SU-DHL-6 (cell line): ENCODE data around the gene BRD2.

Experiments
- H2AFZ ChIP-seq: fragments of 200-600 bp; sonication (generic); 2 replicates; pipeline ENCODE4 v1.6.1; 2014; ENCODE audit warnings: low read depth, mild to moderate bottlenecking, moderate library complexity, mixed read lengths, antibody characterized with exemption, low read length; ENCODE audit not compliant: severe bottlenecking
- H3F3A ChIP-seq: fragments of 200-600 bp; shearing (Covaris generic); 2 replicates; pipeline ENCODE4 v1.6.0; 2016; ENCODE audit warnings: antibody characterized with exemption, mild to moderate bottlenecking; ENCODE audit not compliant: insufficient read depth
- H3K27ac ChIP-seq: fragments of 200-600 bp; sonication (generic); 2 replicates; pipeline ENCODE4 v1.5.1; 2016; ENCODE audit warnings: low read depth, mild to moderate bottlenecking, low read length, moderate library complexity, mixed read lengths
- H3K27me3 ChIP-seq: fragments of 200-600 bp; sonication (generic), shearing (Covaris generic); 2 replicates; pipeline ENCODE4 v1.6.0; 2014; ENCODE audit warnings: mild to moderate bottlenecking, low read length
- H3K36me3 ChIP-seq: fragments of 200-600 bp; sonication (generic); 2 replicates; pipeline ENCODE4 v1.6.1; 2014; ENCODE audit warnings: mild to moderate bottlenecking, low read length, mixed read lengths
- H3K4me2 ChIP-seq: fragments of 300-600, 200-600 bp; shearing (Covaris generic), sonication (generic); 2 replicates; pipeline ENCODE4 v1.6.0; 2014; ENCODE audit warnings: low read length, low read depth, mild to moderate bottlenecking; ENCODE audit not compliant: poor library complexity, severe bottlenecking
- H3K4me3 ChIP-seq: fragments of 200-600 bp; sonication (generic); 2 replicates; pipeline ENCODE4 v1.5.1; 2014; ENCODE audit warnings: antibody characterized with exemption, low read length, mild to moderate bottlenecking, mixed read lengths; ENCODE audit not compliant: insufficient read depth, poor library complexity, severe bottlenecking
- H3K79me2 ChIP-seq: fragments of 200-600 bp; sonication (generic); 2 replicates; pipeline ENCODE4 v1.6.1; 2014; ENCODE audit warnings: mild to moderate bottlenecking, low read length, moderate library complexity; ENCODE audit not compliant: insufficient read depth
- H3K9ac ChIP-seq: fragments of 200-600 bp; sonication (generic); 2 replicates; pipeline ENCODE4 v1.7.0; 2014; ENCODE audit warnings: mild to moderate bottlenecking, low read length
- H3K9me2 ChIP-seq: fragments of 200-600 bp; sonication (generic); replicated peaks from 2 replicates; pipeline ENCODE4 v1.6.1; 2014; ENCODE audit warnings: low read length; ENCODE audit not compliant: insufficient read depth
- H3K9me3 ChIP-seq: fragments of 200-600 bp; sonication (generic); 2 replicates; pipeline ENCODE4 v1.6.1; 2014; ENCODE audit warnings: low read length, mixed read lengths; ENCODE audit not compliant: insufficient read depth
- H4K20me1 ChIP-seq: fragments of 200-600 bp; sonication (generic); 2 replicates; pipeline ENCODE4 v1.6.1; 2014; ENCODE audit warnings: low read depth, mild to moderate bottlenecking, antibody characterized with exemption, low read length, moderate library complexity, mixed read lengths
- EZH2phosphoT487 ChIP-seq: fragments of 200-600 bp; sonication (generic), shearing (Covaris generic); conservative IDR thresholded peaks from 2 replicates; pipeline ENCODE4 v1.6.1; 2018; ENCODE audit warnings: mild to moderate bottlenecking, antibody characterized with exemption, low read length, moderate library complexity, mixed read lengths
- TF ChIP-seq, protein P1 (sequence below): fragments of 200-600 bp; sonication (generic); IDR thresholded peaks from one replicate; pipeline ENCODE4 v1.5.1; 2017; ENCODE audit warnings: antibody characterized with exemption, mild to moderate bottlenecking, low read length, moderate library complexity; ENCODE audit not compliant: insufficient read depth, poor library complexity, severe bottlenecking

BRD2 gene

GRCh38 chr6:32931211-32931610, 37.2 kb upstream of the BRD2 start:
- TF ChIP-seq, protein P1, sequence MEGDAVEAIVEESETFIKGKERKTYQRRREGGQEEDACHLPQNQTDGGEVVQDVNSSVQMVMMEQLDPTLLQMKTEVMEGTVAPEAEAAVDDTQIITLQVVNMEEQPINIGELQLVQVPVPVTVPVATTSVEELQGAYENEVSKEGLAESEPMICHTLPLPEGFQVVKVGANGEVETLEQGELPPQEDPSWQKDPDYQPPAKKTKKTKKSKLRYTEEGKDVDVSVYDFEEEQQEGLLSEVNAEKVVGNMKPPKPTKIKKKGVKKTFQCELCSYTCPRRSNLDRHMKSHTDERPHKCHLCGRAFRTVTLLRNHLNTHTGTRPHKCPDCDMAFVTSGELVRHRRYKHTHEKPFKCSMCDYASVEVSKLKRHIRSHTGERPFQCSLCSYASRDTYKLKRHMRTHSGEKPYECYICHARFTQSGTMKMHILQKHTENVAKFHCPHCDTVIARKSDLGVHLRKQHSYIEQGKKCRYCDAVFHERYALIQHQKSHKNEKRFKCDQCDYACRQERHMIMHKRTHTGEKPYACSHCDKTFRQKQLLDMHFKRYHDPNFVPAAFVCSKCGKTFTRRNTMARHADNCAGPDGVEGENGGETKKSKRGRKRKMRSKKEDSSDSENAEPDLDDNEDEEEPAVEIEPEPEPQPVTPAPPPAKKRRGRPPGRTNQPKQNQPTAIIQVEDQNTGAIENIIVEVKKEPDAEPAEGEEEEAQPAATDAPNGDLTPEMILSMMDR, result no peak
- TF ChIP-seq EZH2phosphoT487, result no peak
- Histone ChIP-seq H3K27ac (no peak overlapping the region), H3K36me3 (0 out of 2 replicates have a peak, but pooled peaks cover 8% of the 10 kb centered on the region), H3K4me3 (no peak overlapping the region), H3K79me2 (no peaks in the 10 kb centered on the region), H3F3A (peaks cover 32% of the 10 kb centered on the region), H3K27me3 (no peaks in the 10 kb centered on the region), H2AFZ (no peak overlapping the region), H3K4me2 (no peak overlapping the region), H3K9me3 (no peaks in the 10 kb centered on the region), H3K9ac (no peak overlapping the region), H3K9me2 (no peaks in the 10 kb centered on the region), H4K20me1 (no peaks in the 10 kb centered on the region)

GRCh38 chr6:32932132-32932868, 36.1 kb upstream of the BRD2 start:
- Histone ChIP-seq H3K9ac (no peak overlapping the region), H4K20me1 (no peaks in the 10 kb centered on the region), H3K4me2 (no peak overlapping the region), H3K9me3 (no peaks in the 10 kb centered on the region), H3K27me3 (no peaks in the 10 kb centered on the region), H3K79me2 (peaks cover 4% of the 10 kb centered on the region; the same call in 1 of the 2 replicates), H3F3A (peaks cover 42% of the 10 kb centered on the region), H3K9me2 (no peaks in the 10 kb centered on the region), H2AFZ (no peak overlapping the region), H3K4me3 (no peak overlapping the region), H3K27ac (no peak overlapping the region), H3K36me3 (peaks cover 17% of the 10 kb centered on the region)
- TF ChIP-seq EZH2phosphoT487, result no peak
- TF ChIP-seq, protein P1, result no peak

DNA sequence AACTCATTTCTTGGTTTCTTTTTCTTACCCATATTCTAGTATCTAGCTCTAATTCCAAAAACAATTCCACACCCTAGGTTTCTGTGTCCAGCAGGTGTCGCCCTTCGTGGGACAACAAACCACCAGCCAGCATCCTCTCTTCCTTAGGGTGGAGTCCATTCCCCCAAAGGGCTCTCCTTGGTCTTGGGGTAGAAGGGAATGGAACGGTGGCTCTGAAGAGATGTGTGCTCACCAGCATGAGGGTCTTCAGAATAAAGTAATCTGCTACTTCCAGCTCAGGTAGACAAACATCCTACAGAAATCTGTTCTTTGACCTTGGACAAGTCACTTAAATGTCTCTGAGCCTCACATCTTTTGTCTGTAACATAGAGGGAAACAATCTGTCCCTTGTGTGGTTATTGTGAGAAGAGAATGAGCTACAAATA, 34.7 kb upstream of the BRD2 start:
- no peak overlapping the region for H3K9ac ChIP-seq
- no peaks in the 10 kb centered on the region for H3K9me2 ChIP-seq
- H4K20me1 ChIP-seq, result no peaks in the 10 kb centered on the region
- H3K36me3 ChIP-seq, result peaks cover 31% of the 10 kb centered on the region
- no peak overlapping the region for H3K4me3 ChIP-seq
- H3K27ac ChIP-seq, result peak overlapping the region; percentile 55
- peaks cover 17% of the 10 kb centered on the region for H3K79me2 ChIP-seq
- H3K9me3 ChIP-seq, result no peaks in the 10 kb centered on the region
- H3F3A ChIP-seq, result peaks cover 56% of the 10 kb centered on the region
- TF ChIP-seq EZH2phosphoT487, result no peak
- TF ChIP-seq, protein P1, result peak; percentile 99
- no peak overlapping the region for H3K4me2 ChIP-seq
- no peaks in the 10 kb centered on the region for H3K27me3 ChIP-seq
- H2AFZ ChIP-seq, result no peak overlapping the region
